ENCODE data around the gene GAS7.

GAS7 gene

GRCh38 chr17:10200645-10201044, 2.2 kb upstream of the GAS7 start:
- no peak for DNase-seq (ENCODE audit: low read depth)

GRCh38 chr17:10200016-10200415, 1.6 kb upstream of the GAS7 start:
- DNase-seq (ENCODE audit: low read depth): no peak

- peak; percentile 18 for DNase-seq (ENCODE audit: low read depth)
These were observed 491 bp downstream of the GAS7 start for GRCh38 chr17:10197721-10198508.

- DNase-seq (ENCODE audit: low read depth): no peak
These were observed 1.1 kb downstream of the GAS7 start for GRCh38 chr17:10197362-10197720.

- no peak for DNase-seq (ENCODE audit: low read depth)
These were observed 1.5 kb downstream of the GAS7 start for GRCh38 chr17:10196941-10197340.

- DNase-seq (ENCODE audit: low read depth): no peak
These were observed 2.0 kb downstream of the GAS7 start for GRCh38 chr17:10196384-10196895.

- no peak for DNase-seq (ENCODE audit: low read depth)
These were observed 3.2 kb downstream of the GAS7 start for GRCh38 chr17:10195090-10195805.

GRCh38 chr17:10193632-10194031, 4.8 kb downstream of the GAS7 start:
- DNase-seq (ENCODE audit: low read depth): no peak

- peak; percentile 94 for DNase-seq (ENCODE audit: low read depth)
These were observed 5.4 kb downstream of the GAS7 start for GRCh38 chr17:10192972-10193371.

- no peak for DNase-seq (ENCODE audit: low read depth)
These were observed 5.9 kb downstream of the GAS7 start for GRCh38 chr17:10192461-10192860.

GRCh38 chr17:10187456-10187855, 10.9 kb downstream of the GAS7 start:
- DNase-seq (ENCODE audit: low read depth): no peak

GRCh38 chr17:10186771-10187410, 11.5 kb downstream of the GAS7 start:
- DNase-seq (ENCODE audit: low read depth): no peak

GRCh38 chr17:10183931-10184930, 14.2 kb downstream of the GAS7 start:
- DNase-seq (ENCODE audit: low read depth): no peak

- no peak for DNase-seq (ENCODE audit: low read depth)
These were observed 15.6 kb downstream of the GAS7 start for GRCh38 chr17:10182785-10183184.

- no peak for DNase-seq (ENCODE audit: low read depth)
These were observed 19.9 kb downstream of the GAS7 start for GRCh38 chr17:10178506-10178991.

- DNase-seq (ENCODE audit: low read depth): no peak
These were observed 20.4 kb downstream of the GAS7 start for GRCh38 chr17:10177913-10178505.

- no peak for DNase-seq (ENCODE audit: low read depth)
These were observed 21.1 kb downstream of the GAS7 start for GRCh38 chr17:10177131-10177912.

GRCh38 chr17:10173913-10174312, 24.5 kb downstream of the GAS7 start:
- DNase-seq (ENCODE audit: low read depth): no peak

GRCh38 chr17:10172778-10173177, 25.6 kb downstream of the GAS7 start:
- DNase-seq (ENCODE audit: low read depth): no peak

- DNase-seq (ENCODE audit: low read depth): peak; percentile 75
These were observed 26.1 kb downstream of the GAS7 start for GRCh38 chr17:10172241-10172741.

All from iris pigment epithelial cell (primary cell).